OCI-LY1 (cell line): ENCODE data around the gene TMOD3.

ENCODE experiments used
- H2AFZ ChIP-seq: fragments of 200-600 bp; sonication (generic), shearing (Covaris generic); 2 replicates; pipeline ENCODE4 v1.6.0; 2014; ENCODE audit warnings: antibody characterized with exemption, mild to moderate bottlenecking, low read length
- H3F3A ChIP-seq: fragments of 200-600 bp; sonication (generic), shearing (Covaris generic); 2 replicates; pipeline ENCODE4 v1.6.0; 2014; ENCODE audit warnings: mild to moderate bottlenecking, antibody characterized with exemption, low read length, moderate library complexity; ENCODE audit not compliant: insufficient read depth
- H3K27ac ChIP-seq: fragments of 200-600 bp; sonication (generic); 2 replicates; pipeline ENCODE4 v1.5.1; 2014; ENCODE audit warnings: low read length, mixed run types, mild to moderate bottlenecking, low read depth; ENCODE audit not compliant: poor library complexity, severe bottlenecking
- H3K27me3 ChIP-seq: fragments of 200-600 bp; sonication (generic); 2 replicates; pipeline ENCODE4 v1.6.0; 2014; ENCODE audit warnings: antibody characterized with exemption, mild to moderate bottlenecking, low read length, moderate library complexity; ENCODE audit not compliant: insufficient read depth
- H3K36me3 ChIP-seq: fragments of 200-600 bp; sonication (generic); 2 replicates; pipeline ENCODE4 v1.6.1; 2014; ENCODE audit warnings: mild to moderate bottlenecking, antibody characterized with exemption, low read length, moderate library complexity, mixed read lengths; ENCODE audit not compliant: insufficient read depth
- H3K4me1 ChIP-seq: fragments of 200-600 bp; sonication (generic); 2 replicates; pipeline ENCODE4 v1.5.1; 2014; ENCODE audit warnings: mild to moderate bottlenecking, low read length, moderate library complexity; ENCODE audit not compliant: insufficient read depth, severe bottlenecking
- H3K4me2 ChIP-seq: fragments of 200-600 bp; sonication (generic), shearing (Covaris generic); 2 replicates; pipeline ENCODE4 v1.6.1; 2014; ENCODE audit warnings: low read length
- H3K4me3 ChIP-seq: fragments of 200-600 bp; sonication (generic); 2 replicates; pipeline ENCODE4 v1.5.1; 2014; ENCODE audit warnings: low read length, low read depth, mild to moderate bottlenecking, mixed read lengths; ENCODE audit not compliant: poor library complexity, severe bottlenecking
- H3K79me2 ChIP-seq: fragments of 200-600 bp; shearing (Covaris generic); 2 replicates; pipeline ENCODE4 v1.6.1; 2016; ENCODE audit warnings: mixed run types, low read length, mixed read lengths; ENCODE audit not compliant: insufficient read depth
- H3K9ac ChIP-seq: fragments of 200-600 bp; sonication (generic), shearing (Covaris generic); 2 replicates; pipeline ENCODE4 v1.6.1; 2014; ENCODE audit warnings: mild to moderate bottlenecking, low read length, mixed read lengths
- H3K9me2 ChIP-seq: fragments of 200-600 bp; sonication (generic), shearing (Covaris generic); 2 replicates; pipeline ENCODE4 v1.6.1; 2014; ENCODE audit warnings: low read depth, mild to moderate bottlenecking, low read length, mixed read lengths
- H3K9me3 ChIP-seq: fragments of 200-600 bp; shearing (Covaris generic); 2 replicates; pipeline ENCODE4 v1.6.1; 2014; ENCODE audit warnings: low read length, mixed read lengths
- H4K20me1 ChIP-seq: fragments of 200-600 bp; sonication (generic), shearing (Covaris generic); 2 replicates; pipeline ENCODE4 v1.6.0; 2016; ENCODE audit warnings: mild to moderate bottlenecking, low read length; ENCODE audit not compliant: insufficient read depth
- CTCF ChIP-seq: fragments of 200-600 bp; sonication (generic), shearing (Covaris generic); IDR thresholded peaks from 2 replicates; pipeline ENCODE4 v1.5.1; 2017; ENCODE audit warnings: mild to moderate bottlenecking, antibody characterized with exemption, low read length, moderate library complexity, mixed read lengths
- EZH2 ChIP-seq: fragments of 200-600 bp; sonication (generic), shearing (Covaris generic); IDR thresholded peaks from 2 replicates; pipeline ENCODE4 v1.8.0; 2017; ENCODE audit warnings: borderline replicate concordance, mixed run types, mild to moderate bottlenecking, antibody characterized with exemption, low read length, moderate library complexity, mixed read lengths

Gene TMOD3

GRCh38 chr15:51909584-51909983 is 80.1 kb downstream of the TMOD3 start:
- no peaks in the 10 kb centered on the region for H4K20me1 ChIP-seq
- H3K4me3 ChIP-seq: no peak overlapping the region
- no peaks in the 10 kb centered on the region for H3K27me3 ChIP-seq
- peaks cover 25% of the 10 kb centered on the region; the same call in 1 of the 2 replicates for H3K36me3 ChIP-seq
- H2AFZ ChIP-seq: no peak overlapping the region
- no peaks in the 10 kb centered on the region for H3F3A ChIP-seq
- no peaks in the 10 kb centered on the region for H3K4me1 ChIP-seq
- TF ChIP-seq CTCF (no peak), EZH2 (no peak)
- no peak overlapping the region for H3K27ac ChIP-seq
- no peaks in the 10 kb centered on the region for H3K79me2 ChIP-seq
- no peak overlapping the region for H3K9ac ChIP-seq
- H3K9me3 ChIP-seq: no peaks in the 10 kb centered on the region
- no peaks in the 10 kb centered on the region for H3K9me2 ChIP-seq
- H3K4me2 ChIP-seq: no peak overlapping the region

- Histone ChIP-seq H3K9me3 (no peaks in the 10 kb centered on the region), H2AFZ (no peak overlapping the region), H3K36me3 (peaks cover 14% of the 10 kb centered on the region; the same call in 1 of the 2 replicates), H3K9me2 (no peaks in the 10 kb centered on the region), H3K4me1 (no peaks in the 10 kb centered on the region), H3K4me3 (no peak overlapping the region), H4K20me1 (no peaks in the 10 kb centered on the region), H3K27ac (no peak overlapping the region), H3K4me2 (no peak overlapping the region), H3K79me2 (no peaks in the 10 kb centered on the region), H3K27me3 (no peaks in the 10 kb centered on the region), H3F3A (no peaks in the 10 kb centered on the region), H3K9ac (no peak overlapping the region)
- no peak for TF ChIP-seq CTCF
- TF ChIP-seq EZH2: no peak
Observed at GRCh38 chr15:51912528-51912927, 83.1 kb downstream of the TMOD3 start.

DNA sequence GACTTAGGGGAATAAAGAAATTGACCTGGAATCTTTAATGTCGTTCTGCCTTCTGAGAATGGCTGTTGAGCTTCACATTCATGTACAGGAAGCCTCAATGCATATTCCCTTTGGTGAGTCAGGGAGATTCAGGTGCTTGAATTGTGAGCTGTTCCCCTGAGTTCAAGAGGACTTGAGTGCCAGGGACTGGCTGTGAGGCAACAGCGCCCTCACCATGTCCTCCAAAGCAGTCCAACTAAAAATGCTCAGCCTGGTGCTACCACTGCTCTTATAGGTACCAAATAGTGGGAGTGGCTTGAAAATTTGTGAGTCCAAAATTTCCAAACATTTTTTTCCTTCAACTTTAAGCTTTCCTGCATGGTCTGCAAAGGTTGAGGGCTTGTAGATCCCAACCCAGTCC is 88.0 kb downstream of the TMOD3 start:
- H4K20me1 ChIP-seq: no peaks in the 10 kb centered on the region
- H3K36me3 ChIP-seq: peaks cover 15% of the 10 kb centered on the region; the same call in 1 of the 2 replicates
- no peaks in the 10 kb centered on the region for H3K9me2 ChIP-seq
- no peak overlapping the region for H3K27ac ChIP-seq
- no peaks in the 10 kb centered on the region for H3K79me2 ChIP-seq
- no peak overlapping the region for H2AFZ ChIP-seq
- no peak for TF ChIP-seq EZH2
- TF ChIP-seq CTCF: peak; percentile 65
- H3K4me1 ChIP-seq: no peaks in the 10 kb centered on the region
- H3K9me3 ChIP-seq: no peaks in the 10 kb centered on the region
- H3K4me2 ChIP-seq: no peak overlapping the region
- H3K27me3 ChIP-seq: no peaks in the 10 kb centered on the region
- no peak overlapping the region for H3K4me3 ChIP-seq
- no peak overlapping the region for H3K9ac ChIP-seq
- no peaks in the 10 kb centered on the region for H3F3A ChIP-seq
